ENCODE data around the gene RICTOR.

The RICTOR gene

DNA sequence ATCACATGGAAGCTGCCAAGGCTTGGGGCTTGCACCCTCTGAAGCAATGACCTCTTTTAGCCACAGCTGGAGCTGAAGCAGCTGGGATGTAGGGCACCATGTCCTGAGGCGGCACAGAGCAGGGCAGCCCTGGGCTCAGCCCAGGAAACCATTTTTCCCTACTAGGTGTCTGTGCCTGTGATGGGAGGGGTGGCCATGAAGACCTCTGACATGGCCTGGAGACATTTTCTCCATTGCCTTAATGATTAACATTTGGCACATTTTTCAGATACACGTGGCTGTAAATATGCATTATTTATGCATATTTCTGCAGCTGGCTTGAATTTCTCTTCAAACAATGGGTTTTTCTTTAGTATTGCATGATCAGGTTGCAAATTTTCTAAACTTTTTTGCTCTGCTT is 146.7 kb downstream of the RICTOR start:
- Histone ChIP-seq H3K9me3 (no peaks in the 10 kb centered on the region), H3K27me3 (peaks cover 64% of the 10 kb centered on the region), H3K4me3 (ENCODE audit: low read depth in 1 of 2, low read length in 1 of 2) (no peak overlapping the region), H3K27ac (no peak overlapping the region), H3K36me3 (no peaks in the 10 kb centered on the region), H3K4me1 (ENCODE audit: control insufficient read depth in 1 of 2, insufficient read depth in 1 of 2, low read depth in 1 of 2, low read length in 1 of 2) (no peaks in the 10 kb centered on the region)
- TF ChIP-seq, protein P1, sequence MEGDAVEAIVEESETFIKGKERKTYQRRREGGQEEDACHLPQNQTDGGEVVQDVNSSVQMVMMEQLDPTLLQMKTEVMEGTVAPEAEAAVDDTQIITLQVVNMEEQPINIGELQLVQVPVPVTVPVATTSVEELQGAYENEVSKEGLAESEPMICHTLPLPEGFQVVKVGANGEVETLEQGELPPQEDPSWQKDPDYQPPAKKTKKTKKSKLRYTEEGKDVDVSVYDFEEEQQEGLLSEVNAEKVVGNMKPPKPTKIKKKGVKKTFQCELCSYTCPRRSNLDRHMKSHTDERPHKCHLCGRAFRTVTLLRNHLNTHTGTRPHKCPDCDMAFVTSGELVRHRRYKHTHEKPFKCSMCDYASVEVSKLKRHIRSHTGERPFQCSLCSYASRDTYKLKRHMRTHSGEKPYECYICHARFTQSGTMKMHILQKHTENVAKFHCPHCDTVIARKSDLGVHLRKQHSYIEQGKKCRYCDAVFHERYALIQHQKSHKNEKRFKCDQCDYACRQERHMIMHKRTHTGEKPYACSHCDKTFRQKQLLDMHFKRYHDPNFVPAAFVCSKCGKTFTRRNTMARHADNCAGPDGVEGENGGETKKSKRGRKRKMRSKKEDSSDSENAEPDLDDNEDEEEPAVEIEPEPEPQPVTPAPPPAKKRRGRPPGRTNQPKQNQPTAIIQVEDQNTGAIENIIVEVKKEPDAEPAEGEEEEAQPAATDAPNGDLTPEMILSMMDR (IDR thresholded peaks at IDR 0.05), result no peak

DNA sequence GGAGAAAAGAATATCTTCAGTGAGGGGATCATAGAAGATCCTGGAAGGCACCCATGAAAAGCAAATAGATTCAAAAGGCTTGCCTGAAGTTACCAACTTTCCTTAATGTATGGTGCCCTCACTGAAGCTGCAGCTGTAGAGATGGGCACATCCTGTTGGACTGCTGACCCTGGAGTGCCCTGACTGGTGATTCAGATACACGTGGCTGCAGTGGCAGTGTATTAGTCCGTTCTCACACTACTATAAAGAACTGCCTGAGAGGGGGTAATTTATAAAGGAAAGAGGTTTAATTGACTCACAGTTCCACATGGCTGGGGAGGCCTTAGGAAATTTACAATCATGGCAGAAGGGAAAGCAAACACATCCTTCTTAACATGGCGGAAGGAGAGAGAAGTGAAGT is 148.1 kb downstream of the RICTOR start:
- Histone ChIP-seq H3K27me3 (peaks cover 64% of the 10 kb centered on the region), H3K9me3 (no peaks in the 10 kb centered on the region), H3K4me3 (ENCODE audit: low read depth in 1 of 2, low read length in 1 of 2) (no peak overlapping the region), H3K27ac (no peak overlapping the region), H3K36me3 (no peaks in the 10 kb centered on the region), H3K4me1 (ENCODE audit: control insufficient read depth in 1 of 2, insufficient read depth in 1 of 2, low read depth in 1 of 2, low read length in 1 of 2) (no peaks in the 10 kb centered on the region)
- TF ChIP-seq, protein P1 (IDR thresholded peaks at IDR 0.05), result no peak

DNA sequence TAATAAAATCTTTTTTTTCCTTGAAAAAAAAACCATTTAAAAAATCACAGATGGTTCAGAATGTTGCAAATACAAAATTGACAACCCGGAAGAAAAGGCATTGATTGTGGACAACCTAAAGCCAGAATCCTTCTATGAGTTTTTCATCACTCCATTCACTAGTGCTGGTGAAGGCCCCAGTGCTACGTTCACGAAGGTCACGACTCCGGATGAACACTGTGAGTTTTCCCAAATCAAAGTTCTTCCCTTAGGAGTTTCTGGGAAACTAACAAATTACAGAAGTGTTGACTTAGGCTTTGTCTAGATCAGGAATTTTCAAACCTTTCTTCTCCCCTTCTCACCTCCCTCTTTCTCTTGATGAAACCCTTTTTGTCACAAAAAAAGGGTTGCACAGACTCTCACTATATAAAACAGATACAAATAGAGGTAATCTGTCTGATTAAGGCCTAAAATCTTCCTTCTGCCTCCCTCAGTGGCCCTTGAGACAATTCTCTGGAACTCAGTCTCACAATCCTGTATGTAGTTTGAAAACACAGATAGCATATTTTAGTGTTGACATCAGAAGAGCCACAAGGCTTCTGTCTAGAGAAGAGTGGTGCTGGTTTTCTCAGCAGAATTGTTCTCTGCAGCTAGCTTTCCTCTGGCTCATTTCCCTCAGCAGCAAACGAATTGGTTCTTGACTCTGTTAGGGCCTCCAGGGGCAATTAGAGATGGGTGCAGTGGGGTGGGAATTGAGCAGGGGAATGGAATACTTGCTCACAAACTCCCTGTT is 148.9 kb downstream of the RICTOR start:
- Histone ChIP-seq H3K36me3 (no peaks in the 10 kb centered on the region), H3K4me1 (ENCODE audit: control insufficient read depth in 1 of 2, insufficient read depth in 1 of 2, low read depth in 1 of 2, low read length in 1 of 2) (no peaks in the 10 kb centered on the region), H3K27ac (no peak overlapping the region), H3K4me3 (ENCODE audit: low read depth in 1 of 2, low read length in 1 of 2) (no peak overlapping the region), H3K27me3 (peaks cover 69% of the 10 kb centered on the region), H3K9me3 (no peaks in the 10 kb centered on the region)
- TF ChIP-seq, protein P1 (IDR thresholded peaks at IDR 0.05), result no peak

DNA sequence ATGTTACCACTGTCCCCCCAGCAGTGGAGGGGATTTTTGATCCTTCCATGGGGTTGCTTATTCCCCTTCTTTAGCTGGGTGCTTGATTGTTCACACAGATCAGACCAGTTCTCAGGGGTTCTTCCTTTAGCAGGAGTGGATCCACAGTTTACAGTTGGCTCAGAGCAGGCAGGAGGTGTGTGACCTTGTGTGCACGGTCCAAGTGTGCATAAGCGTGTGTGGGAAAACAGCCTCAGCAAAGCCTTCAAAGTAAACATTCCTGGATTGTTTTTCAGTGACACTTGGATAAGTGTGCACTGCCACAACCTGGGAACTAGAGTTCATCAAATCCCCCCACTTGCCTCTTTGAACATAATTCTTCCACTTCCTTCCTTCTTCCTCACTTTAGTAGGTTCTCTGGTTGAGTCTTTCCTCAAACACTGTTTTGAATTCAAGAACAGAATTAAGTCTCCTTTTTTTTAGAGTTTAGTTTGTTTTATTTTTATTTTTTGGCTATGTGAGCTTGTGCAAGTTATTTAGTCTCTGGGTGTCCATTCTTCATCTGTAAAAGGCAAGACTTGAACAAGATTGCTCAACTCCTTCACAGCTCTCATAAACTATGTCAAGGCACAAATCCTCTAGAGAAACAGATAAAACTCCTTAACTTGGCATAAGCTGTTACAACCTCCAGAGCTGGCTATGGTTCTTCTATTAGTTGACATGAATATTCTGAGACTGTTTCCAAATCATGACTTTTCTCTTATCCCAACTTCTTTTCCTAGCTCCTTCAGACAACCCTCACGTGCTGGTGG is 150.3 kb downstream of the RICTOR start:
- TF ChIP-seq, protein P1 (IDR thresholded peaks at IDR 0.05), result no peak
- Histone ChIP-seq H3K27ac (no peak overlapping the region), H3K9me3 (no peaks in the 10 kb centered on the region), H3K36me3 (no peaks in the 10 kb centered on the region), H3K4me1 (ENCODE audit: control insufficient read depth in 1 of 2, insufficient read depth in 1 of 2, low read depth in 1 of 2, low read length in 1 of 2) (no peaks in the 10 kb centered on the region), H3K27me3 (peaks cover 71% of the 10 kb centered on the region), H3K4me3 (ENCODE audit: low read depth in 1 of 2, low read length in 1 of 2) (no peak overlapping the region)

DNA sequence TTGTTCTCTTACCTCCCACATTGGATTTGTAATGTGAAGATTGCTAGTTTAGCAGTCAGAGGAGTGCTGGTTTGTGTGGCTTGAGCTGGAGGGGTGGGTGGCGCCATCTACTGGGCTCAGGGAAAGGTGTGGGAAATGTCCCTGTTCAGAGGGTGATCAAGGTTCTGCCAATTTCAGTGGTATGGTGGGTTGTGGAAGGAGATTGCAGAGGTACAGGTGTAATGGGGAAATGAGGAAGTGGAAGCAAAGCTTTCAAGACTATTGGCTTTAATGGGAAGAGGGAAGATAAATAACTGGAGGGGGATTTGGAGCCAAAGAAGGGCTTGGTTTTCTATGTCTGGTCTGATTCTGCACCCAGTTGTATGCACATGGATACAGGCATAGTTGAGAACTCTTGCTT is 152.0 kb downstream of the RICTOR start:
- peaks cover 77% of the 10 kb centered on the region for H3K27me3 ChIP-seq
- TF ChIP-seq, protein P1 (IDR thresholded peaks at IDR 0.05), result peak; percentile 16
- no peaks in the 10 kb centered on the region for H3K9me3 ChIP-seq
- no peaks in the 10 kb centered on the region for H3K4me1 ChIP-seq (ENCODE audit: control insufficient read depth in 1 of 2, insufficient read depth in 1 of 2, low read depth in 1 of 2, low read length in 1 of 2)
- H3K4me3 ChIP-seq (ENCODE audit: low read depth in 1 of 2, low read length in 1 of 2), result no peak overlapping the region
- H3K36me3 ChIP-seq, result no peaks in the 10 kb centered on the region
- no peak overlapping the region for H3K27ac ChIP-seq
